ENCODE measurements around the gene CDK5RAP2. TPM values are rescaled to one million over a fixed set of nuclear protein-coding genes. Genes with fewer than 3 reads are reported as not detected.

The CDK5RAP2 gene
- total RNA-seq, 1 donor from 2014 or later = 54.5 TPM

- Histone ChIP-seq H3K4me1 (no peaks in the 10 kb centered on the region), H3K27ac (no peak overlapping the region), H3K27me3 (no peaks in the 10 kb centered on the region), H3K36me3 (peaks cover 0 to 78% of the 10 kb centered on the region in 2 donors), H3K9me3 (no peaks in the 10 kb centered on the region), H3K4me3 (no peak overlapping the region)
- TF ChIP-seq POLR2A (IDR thresholded peaks at IDR 0.05) = no peak
- no peak for TF ChIP-seq POLR2AphosphoS5 (IDR thresholded peaks at IDR 0.05; ENCODE audit: insufficient read depth in 1 of 2, low read depth in 1 of 2)
- TF ChIP-seq, protein P1, sequence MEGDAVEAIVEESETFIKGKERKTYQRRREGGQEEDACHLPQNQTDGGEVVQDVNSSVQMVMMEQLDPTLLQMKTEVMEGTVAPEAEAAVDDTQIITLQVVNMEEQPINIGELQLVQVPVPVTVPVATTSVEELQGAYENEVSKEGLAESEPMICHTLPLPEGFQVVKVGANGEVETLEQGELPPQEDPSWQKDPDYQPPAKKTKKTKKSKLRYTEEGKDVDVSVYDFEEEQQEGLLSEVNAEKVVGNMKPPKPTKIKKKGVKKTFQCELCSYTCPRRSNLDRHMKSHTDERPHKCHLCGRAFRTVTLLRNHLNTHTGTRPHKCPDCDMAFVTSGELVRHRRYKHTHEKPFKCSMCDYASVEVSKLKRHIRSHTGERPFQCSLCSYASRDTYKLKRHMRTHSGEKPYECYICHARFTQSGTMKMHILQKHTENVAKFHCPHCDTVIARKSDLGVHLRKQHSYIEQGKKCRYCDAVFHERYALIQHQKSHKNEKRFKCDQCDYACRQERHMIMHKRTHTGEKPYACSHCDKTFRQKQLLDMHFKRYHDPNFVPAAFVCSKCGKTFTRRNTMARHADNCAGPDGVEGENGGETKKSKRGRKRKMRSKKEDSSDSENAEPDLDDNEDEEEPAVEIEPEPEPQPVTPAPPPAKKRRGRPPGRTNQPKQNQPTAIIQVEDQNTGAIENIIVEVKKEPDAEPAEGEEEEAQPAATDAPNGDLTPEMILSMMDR (IDR thresholded peaks at IDR 0.05) = no peak
- DNase-seq (ENCODE audit: extremely low spot score in 2 of 2) = no peak
- intact Hi-C loops (cut with DNase I) = loop anchor here (10.0 kb wide), 1 partner anchor 571 kb away; no protein-coding TSS in a partner anchor
Measured at GRCh38 chr9:120395376-120395775, 184.6 kb downstream of the CDK5RAP2 start.

GRCh38 chr9:120394058-120394669 lies 185.8 kb downstream of the CDK5RAP2 start:
- Histone ChIP-seq H3K27me3 (no peaks in the 10 kb centered on the region), H3K27ac (no peak overlapping the region), H3K4me1 (no peaks in the 10 kb centered on the region), H3K9me3 (no peaks in the 10 kb centered on the region), H3K4me3 (no peak overlapping the region), H3K36me3 (peaks cover 0 to 69% of the 10 kb centered on the region in 2 donors)
- intact Hi-C loops (cut with DNase I) = loop anchor here (10.0 kb wide), 1 partner anchor 569 kb away; no protein-coding TSS in a partner anchor
- TF ChIP-seq POLR2A (IDR thresholded peaks at IDR 0.05) (no peak), POLR2AphosphoS5 (IDR thresholded peaks at IDR 0.05; ENCODE audit: insufficient read depth in 1 of 2, low read depth in 1 of 2) (no peak)
- TF ChIP-seq, protein P1 (IDR thresholded peaks at IDR 0.05) = no peak
- DNase-seq (ENCODE audit: extremely low spot score in 2 of 2) = no peak

GRCh38 chr9:120393386-120394057 lies 186.4 kb downstream of the CDK5RAP2 start:
- Histone ChIP-seq H3K9me3 (no peaks in the 10 kb centered on the region), H3K27me3 (no peaks in the 10 kb centered on the region), H3K4me3 (no peak overlapping the region), H3K4me1 (no peaks in the 10 kb centered on the region), H3K27ac (no peak overlapping the region), H3K36me3 (peaks cover 0 to 69% of the 10 kb centered on the region in 2 donors)
- TF ChIP-seq POLR2A (IDR thresholded peaks at IDR 0.05) (no peak), POLR2AphosphoS5 (IDR thresholded peaks at IDR 0.05; ENCODE audit: insufficient read depth in 1 of 2, low read depth in 1 of 2) (no peak)
- TF ChIP-seq, protein P1 (IDR thresholded peaks at IDR 0.05) = no peak
- intact Hi-C loops (cut with DNase I) = loop anchor here (10.0 kb wide), 1 partner anchor 569 kb away; no protein-coding TSS in a partner anchor
- DNase-seq (ENCODE audit: extremely low spot score in 2 of 2) = no peak

DNA sequence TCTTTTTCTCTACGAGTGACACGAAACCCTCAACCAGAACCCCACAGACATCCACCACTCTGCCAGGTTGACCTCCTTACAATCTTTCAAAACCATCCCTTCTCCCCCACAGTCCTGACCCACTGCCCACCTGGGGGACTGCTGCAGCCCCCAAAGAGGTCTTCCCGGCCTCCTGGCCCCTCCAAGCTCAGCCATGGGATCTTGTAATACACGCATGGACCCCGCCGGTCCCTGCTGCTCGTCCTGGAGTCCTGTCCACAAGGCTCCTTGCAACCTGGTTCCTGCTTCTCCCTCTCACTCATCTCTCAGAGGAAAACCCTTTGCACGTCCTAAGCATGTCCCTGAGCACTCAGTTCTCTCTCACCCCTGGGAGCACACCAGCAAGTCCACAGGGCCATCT lies 187.3 kb downstream of the CDK5RAP2 start:
- Histone ChIP-seq H3K27me3 (no peaks in the 10 kb centered on the region), H3K27ac (no peak overlapping the region), H3K4me1 (no peaks in the 10 kb centered on the region), H3K9me3 (no peaks in the 10 kb centered on the region), H3K36me3 (peaks cover 0 to 69% of the 10 kb centered on the region in 2 donors), H3K4me3 (no peak overlapping the region)
- TF ChIP-seq POLR2AphosphoS5 (IDR thresholded peaks at IDR 0.05; ENCODE audit: insufficient read depth in 1 of 2, low read depth in 1 of 2) (no peak), POLR2A (IDR thresholded peaks at IDR 0.05) (no peak)
- TF ChIP-seq, protein P1 (IDR thresholded peaks at IDR 0.05) = no peak
- DNase-seq (ENCODE audit: extremely low spot score in 2 of 2) = no peak
- intact Hi-C loops (cut with DNase I) = loop anchor here (10.0 kb wide), 1 partner anchor 568 kb away; no protein-coding TSS in a partner anchor

Data from vagina (tissue), 2 donors.